Measurements from ENCODE around the gene ERN2. TPM values are rescaled to one million over a fixed set of nuclear protein-coding genes. Genes with fewer than 3 reads are reported as not detected.

The ERN2 gene
- total and polyA plus RNA-seq, 2 of the 13 experiments (the other 11 are each of a cell fraction or from before 2014, with no cell fraction given): 2.2 to 3.5 TPM

DNA sequence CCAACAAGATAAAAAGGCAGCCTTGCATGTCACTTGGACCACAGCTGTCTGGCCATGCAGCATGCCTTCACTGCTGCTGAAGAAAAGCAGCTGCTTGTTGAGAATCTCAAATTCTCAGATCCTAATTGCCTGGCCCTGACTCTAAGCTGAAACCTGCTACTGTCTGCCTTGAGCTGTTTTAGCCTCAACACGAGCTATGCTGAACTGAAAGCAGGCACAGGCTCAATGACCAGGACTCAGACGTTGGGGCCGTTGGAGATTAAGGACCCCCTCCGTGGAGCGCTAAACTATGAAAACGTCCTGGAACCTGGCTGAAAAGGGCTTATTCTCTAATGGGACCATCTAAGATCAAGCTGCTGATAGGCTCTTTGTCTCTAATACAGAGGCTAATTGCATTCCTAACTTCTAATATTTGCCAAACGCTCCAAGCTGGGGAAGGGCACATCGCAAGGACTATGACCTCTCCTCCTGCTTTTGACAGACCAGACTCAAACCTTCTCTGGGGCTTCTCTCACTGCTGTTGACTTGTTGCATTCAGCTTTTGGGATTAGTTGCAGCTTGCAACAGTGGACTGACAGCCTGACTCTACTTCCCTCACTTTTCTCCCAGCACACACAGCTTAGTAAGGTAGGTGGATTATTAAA, 38.9 kb downstream of the ERN2 start (continued):
- 0 out of 2 replicates have a peak, but pooled peaks have one; percentile 24 for TF ChIP-seq SP5 (CRISPR knock-in tag; IDR thresholded peaks at IDR 0.05; ENCODE audit: borderline replicate concordance, low read depth)
- TF ChIP-seq ZNF792 (CRISPR knock-in tag; IDR thresholded peaks at IDR 0.05): 0 out of 2 replicates have a peak, but pooled peaks have one; percentile 11
- TF ChIP-seq ZSCAN30 (CRISPR knock-in tag; IDR thresholded peaks at IDR 0.05): no peak
- TF ChIP-seq, protein P1, sequence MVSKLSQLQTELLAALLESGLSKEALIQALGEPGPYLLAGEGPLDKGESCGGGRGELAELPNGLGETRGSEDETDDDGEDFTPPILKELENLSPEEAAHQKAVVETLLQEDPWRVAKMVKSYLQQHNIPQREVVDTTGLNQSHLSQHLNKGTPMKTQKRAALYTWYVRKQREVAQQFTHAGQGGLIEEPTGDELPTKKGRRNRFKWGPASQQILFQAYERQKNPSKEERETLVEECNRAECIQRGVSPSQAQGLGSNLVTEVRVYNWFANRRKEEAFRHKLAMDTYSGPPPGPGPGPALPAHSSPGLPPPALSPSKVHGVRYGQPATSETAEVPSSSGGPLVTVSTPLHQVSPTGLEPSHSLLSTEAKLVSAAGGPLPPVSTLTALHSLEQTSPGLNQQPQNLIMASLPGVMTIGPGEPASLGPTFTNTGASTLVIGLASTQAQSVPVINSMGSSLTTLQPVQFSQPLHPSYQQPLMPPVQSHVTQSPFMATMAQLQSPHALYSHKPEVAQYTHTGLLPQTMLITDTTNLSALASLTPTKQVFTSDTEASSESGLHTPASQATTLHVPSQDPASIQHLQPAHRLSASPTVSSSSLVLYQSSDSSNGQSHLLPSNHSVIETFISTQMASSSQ (IDR thresholded peaks at IDR 0.05; ENCODE audit: low read depth): no peak
- TF ChIP-seq, protein P1 (CRISPR knock-in tag; IDR thresholded peaks at IDR 0.05; ENCODE audit: borderline replicate concordance): no peak
- no peak for TF ChIP-seq ZNF670 (CRISPR knock-in tag; IDR thresholded peaks at IDR 0.05; ENCODE audit: borderline replicate concordance)
- no peak for TF ChIP-seq ZNF121 (CRISPR knock-in tag; IDR thresholded peaks at IDR 0.05)
- TF ChIP-seq, protein P2, sequence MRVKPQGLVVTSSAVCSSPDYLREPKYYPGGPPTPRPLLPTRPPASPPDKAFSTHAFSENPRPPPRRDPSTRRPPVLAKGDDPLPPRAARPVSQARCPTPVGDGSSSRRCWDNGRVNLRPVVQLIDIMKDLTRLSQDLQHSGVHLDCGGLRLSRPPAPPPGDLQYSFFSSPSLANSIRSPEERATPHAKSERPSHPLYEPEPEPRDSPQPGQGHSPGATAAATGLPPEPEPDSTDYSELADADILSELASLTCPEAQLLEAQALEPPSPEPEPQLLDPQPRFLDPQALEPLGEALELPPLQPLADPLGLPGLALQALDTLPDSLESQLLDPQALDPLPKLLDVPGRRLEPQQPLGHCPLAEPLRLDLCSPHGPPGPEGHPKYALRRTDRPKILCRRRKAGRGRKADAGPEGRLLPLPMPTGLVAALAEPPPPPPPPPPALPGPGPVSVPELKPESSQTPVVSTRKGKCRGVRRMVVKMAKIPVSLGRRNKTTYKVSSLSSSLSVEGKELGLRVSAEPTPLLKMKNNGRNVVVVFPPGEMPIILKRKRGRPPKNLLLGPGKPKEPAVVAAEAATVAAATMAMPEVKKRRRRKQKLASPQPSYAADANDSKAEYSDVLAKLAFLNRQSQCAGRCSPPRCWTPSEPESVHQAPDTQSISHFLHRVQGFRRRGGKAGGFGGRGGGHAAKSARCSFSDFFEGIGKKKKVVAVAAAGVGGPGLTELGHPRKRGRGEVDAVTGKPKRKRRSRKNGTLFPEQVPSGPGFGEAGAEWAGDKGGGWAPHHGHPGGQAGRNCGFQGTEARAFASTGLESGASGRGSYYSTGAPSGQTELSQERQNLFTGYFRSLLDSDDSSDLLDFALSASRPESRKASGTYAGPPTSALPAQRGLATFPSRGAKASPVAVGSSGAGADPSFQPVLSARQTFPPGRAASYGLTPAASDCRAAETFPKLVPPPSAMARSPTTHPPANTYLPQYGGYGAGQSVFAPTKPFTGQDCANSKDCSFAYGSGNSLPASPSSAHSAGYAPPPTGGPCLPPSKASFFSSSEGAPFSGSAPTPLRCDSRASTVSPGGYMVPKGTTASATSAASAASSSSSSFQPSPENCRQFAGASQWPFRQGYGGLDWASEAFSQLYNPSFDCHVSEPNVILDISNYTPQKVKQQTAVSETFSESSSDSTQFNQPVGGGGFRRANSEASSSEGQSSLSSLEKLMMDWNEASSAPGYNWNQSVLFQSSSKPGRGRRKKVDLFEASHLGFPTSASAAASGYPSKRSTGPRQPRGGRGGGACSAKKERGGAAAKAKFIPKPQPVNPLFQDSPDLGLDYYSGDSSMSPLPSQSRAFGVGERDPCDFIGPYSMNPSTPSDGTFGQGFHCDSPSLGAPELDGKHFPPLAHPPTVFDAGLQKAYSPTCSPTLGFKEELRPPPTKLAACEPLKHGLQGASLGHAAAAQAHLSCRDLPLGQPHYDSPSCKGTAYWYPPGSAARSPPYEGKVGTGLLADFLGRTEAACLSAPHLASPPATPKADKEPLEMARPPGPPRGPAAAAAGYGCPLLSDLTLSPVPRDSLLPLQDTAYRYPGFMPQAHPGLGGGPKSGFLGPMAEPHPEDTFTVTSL (CRISPR knock-in tag; IDR thresholded peaks at IDR 0.05; ENCODE audit: borderline replicate concordance): no peak
- TF ChIP-seq MAZ (IDR thresholded peaks at IDR 0.05; ENCODE audit: borderline replicate concordance, low read depth, low read length): no peak
- no peak for TF ChIP-seq MAZ (CRISPR knock-in tag; IDR thresholded peaks at IDR 0.05; ENCODE audit: low read depth)
- no peak for TF ChIP-seq PAX8 (CRISPR knock-in tag; IDR thresholded peaks at IDR 0.05; ENCODE audit: borderline replicate concordance)
- TF ChIP-seq ZNF788 (CRISPR knock-in tag; IDR thresholded peaks at IDR 0.05; ENCODE audit: borderline replicate concordance): no peak; the same call in 1 of the 2 replicates
- no peak for TF ChIP-seq HMG20A (CRISPR knock-in tag; IDR thresholded peaks at IDR 0.05; ENCODE audit: borderline replicate concordance)
- TF ChIP-seq ZNF292 (CRISPR knock-in tag; IDR thresholded peaks at IDR 0.05; ENCODE audit: borderline replicate concordance, low read depth): peak; percentile 93; the same call in 1 of the 2 replicates
- TF ChIP-seq, protein P3, sequence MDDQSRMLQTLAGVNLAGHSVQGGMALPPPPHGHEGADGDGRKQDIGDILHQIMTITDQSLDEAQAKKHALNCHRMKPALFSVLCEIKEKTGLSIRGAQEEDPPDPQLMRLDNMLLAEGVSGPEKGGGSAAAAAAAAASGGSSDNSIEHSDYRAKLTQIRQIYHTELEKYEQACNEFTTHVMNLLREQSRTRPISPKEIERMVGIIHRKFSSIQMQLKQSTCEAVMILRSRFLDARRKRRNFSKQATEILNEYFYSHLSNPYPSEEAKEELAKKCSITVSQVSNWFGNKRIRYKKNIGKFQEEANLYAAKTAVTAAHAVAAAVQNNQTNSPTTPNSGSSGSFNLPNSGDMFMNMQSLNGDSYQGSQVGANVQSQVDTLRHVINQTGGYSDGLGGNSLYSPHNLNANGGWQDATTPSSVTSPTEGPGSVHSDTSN (CRISPR knock-in tag; IDR thresholded peaks at IDR 0.05; ENCODE audit: borderline replicate concordance): no peak
- TF ChIP-seq HDAC2 (CRISPR knock-in tag; IDR thresholded peaks at IDR 0.05): peak; percentile 12; the same call in 1 of the 2 replicates
- no peak for TF ChIP-seq ZNF598 (CRISPR knock-in tag; IDR thresholded peaks at IDR 0.05; ENCODE audit: borderline replicate concordance)
- TF ChIP-seq NFIB (CRISPR knock-in tag; IDR thresholded peaks at IDR 0.05; ENCODE audit: borderline replicate concordance): no peak

Data from HepG2 (cell line).